NCI-H2227 (cell line): ENCODE results near the gene MRGPRG.

Source experiments
- DNase-seq: peaks from one replicate; lab custom pipeline; 2025; ENCODE audit not compliant: unreplicated experiment; lab: John Stamatoyannopoulos, UW

MRGPRG gene

DNA sequence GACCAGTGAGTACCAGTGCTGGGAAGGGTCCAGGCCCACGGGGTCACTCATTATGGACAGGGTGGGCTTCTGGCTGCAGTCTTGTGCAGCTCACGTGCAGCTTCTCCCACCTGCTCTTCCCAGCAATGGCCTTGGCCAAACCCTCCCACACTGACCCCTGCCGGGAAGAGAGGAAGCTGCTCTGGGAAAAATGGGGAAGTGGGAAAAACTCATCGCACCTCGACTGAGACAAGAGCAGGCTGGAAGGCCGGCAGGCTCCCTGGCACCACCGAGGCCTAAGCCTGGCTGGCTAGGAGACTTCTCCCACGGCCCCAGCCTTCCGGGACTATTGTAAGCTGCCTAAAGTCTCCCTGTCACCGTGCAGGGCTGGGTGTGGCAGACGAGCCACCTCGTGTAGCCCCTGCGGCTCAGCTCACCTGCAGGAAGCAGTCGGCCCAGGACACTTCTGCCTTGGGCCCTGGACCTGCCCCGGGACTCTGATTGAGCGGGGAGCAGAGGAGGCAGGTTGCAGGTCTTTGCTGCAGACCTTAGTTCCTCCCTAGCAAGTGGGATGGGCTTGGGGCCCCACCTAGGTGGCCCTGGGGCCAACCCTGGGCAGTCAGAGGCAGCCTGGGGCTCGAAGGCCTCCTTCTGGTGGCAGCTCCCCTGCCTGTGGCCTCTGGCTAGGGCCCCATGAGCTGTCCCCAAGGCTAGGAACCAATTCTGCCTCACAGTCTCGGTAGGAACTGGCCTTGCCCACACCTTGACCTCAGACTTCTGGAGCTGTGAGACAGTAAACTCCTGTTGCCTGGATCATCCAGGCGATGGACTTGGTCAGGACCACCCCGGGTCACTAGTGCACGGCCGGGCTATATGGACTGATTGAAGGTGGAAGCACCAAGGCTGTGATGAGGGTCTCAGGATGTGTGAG lies 23.1 kb downstream of the MRGPRG start:
- DNase-seq = peak; percentile 38

GRCh38 chr11:3194016-3194816 lies 24.4 kb downstream of the MRGPRG start:
- no peak for DNase-seq

DNA sequence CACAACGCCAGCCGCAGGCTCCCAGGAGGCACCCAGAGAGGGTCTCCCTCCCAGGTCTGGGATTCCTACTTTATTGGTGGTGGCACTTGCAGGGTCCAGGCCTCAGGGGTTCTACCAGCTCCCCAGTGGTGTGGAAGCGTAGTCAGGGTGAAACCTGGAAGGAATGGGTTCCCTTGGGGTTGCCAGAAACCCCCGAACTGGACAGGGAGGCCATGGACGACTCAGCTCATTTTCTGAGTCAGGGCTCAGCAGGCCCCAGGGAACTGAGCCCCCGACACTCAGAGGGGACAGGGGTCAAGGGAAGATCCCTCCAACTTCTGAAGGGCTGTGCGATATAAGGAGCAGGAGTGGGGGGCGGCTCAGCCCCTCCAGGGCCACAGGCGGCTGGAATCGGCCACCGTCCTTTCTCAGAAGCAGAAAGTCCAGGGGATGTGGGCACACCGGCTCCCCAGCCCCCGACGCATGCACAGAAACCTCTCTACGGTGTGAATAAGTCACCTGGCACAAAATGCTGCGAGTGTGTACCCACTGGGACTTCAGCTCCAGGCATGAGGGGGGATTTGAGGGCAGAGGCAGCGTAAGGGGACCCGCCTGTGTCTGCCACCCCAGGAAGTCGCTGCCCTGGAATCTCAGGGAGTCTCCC lies 25.1 kb downstream of the MRGPRG start:
- no peak for DNase-seq

GRCh38 chr11:3192511-3193372 lies 25.9 kb downstream of the MRGPRG start:
- no peak for DNase-seq

GRCh38 chr11:3191586-3192324 lies 26.9 kb downstream of the MRGPRG start:
- DNase-seq = no peak

- no peak for DNase-seq
Observed at GRCh38 chr11:3190600-3190999, 28.0 kb downstream of the MRGPRG start.

DNA sequence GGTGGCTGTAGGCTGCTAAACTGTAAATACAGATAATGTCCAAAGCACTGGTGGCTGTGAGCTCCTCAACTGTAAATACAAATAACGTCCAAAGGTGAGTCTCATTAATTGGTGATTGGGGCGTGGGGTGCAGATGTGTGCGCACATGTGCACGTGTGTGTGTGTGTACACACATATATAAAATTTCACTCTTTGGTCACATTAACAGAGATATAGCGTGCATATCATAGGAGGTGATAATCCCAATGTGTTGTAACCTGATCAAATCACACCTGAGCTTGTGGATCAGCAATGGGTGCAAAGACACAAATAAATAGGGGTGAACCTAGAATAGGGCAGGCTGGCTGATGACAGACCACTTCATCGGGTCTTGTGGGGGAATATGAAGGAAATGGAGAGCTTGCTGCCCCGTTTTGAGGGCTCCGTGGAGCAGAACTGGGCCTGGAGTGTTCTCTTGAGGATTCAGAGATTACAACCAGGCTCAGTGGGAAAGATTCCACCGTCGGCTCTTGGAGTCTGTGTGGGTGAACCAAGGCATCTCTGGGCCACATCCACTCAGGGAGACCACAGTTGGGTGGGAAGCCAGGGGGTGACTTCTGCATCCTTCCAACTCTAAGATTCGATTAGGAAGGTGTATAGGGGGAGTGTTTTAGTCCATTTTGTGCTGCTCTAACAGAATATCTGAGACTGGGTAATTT lies 28.6 kb downstream of the MRGPRG start:
- no peak for DNase-seq

GRCh38 chr11:3189196-3189843 lies 29.3 kb downstream of the MRGPRG start:
- no peak for DNase-seq

GRCh38 chr11:3188496-3189195 lies 30.0 kb downstream of the MRGPRG start:
- DNase-seq = no peak

GRCh38 chr11:3186166-3186953 lies 32.3 kb downstream of the MRGPRG start:
- no peak for DNase-seq

GRCh38 chr11:3184732-3185347 lies 33.8 kb downstream of the MRGPRG start:
- no peak for DNase-seq

DNA sequence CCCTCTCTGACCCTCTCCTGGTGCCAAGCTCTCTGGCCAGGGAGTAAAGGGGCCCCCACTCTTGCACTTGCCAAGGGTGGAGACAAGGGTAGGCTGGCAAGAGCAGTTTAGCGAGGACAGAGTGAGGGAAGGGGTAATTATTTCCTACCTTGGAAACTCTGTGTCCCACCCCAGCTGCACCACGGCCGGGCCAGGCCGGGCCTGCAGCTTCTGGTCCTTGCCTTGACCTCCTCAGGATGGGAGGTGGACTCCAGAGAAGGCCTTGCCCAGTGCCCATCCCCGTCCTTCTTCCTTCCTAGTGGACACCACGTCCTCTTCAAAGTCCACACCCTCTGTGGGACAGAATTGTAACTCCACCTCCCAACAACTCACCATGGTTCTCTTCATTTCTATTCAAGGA lies 35.1 kb downstream of the MRGPRG start:
- no peak for DNase-seq

GRCh38 chr11:3182462-3182852 lies 36.2 kb downstream of the MRGPRG start:
- DNase-seq = no peak

DNA sequence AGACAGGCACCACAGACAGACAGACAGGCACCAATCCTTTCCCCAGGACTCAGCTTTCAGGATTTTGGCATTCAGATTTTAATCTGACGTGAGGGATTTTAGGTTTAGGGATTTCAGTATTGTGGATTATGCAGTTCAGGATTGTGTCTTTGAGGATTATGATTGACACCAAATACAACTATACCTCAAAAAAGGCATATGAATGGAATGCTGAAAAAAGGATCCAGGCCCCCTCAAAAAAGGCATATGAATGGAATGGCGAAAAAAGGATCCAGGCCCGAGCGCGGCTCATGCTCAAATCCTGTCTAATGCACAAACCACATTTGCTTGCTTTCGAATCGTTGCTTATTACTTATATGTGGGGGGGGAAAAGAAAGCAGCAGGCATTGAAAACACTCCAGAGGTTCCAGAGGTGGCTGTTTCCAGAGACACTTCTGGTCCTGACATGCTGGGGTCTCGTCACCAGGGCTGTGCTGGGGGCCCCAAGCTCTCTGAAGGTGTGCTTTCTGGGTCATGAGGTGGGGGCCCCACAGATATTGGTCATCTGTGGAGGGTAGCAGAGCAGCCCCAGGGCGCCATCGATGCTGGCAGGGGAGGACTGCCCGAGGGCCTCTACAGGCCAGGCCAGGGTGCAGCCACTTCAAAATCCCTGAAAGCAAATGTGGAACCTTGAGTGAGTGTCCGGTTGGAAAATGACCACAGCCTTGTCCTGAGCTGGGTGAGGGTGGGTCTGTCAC lies 36.7 kb downstream of the MRGPRG start:
- no peak for DNase-seq

DNA sequence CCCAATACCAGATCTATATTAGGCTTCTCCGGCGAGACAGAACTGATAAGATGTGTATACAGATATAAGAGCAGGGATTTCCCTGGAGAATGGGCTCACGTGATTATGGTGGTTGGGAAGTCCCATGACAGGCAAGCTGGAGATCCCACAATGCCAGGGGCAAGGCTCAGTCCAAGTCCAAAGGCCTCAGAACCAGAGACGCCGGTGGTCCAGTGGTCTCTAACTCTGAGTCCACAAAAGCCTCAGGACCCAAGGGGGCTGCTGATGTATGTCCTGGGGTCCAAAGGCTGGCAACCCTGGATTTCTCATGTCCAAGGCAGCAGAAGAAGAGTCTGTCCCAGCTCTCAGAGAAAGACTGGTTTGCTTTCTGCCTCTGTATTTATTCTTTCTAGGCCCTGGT lies 37.7 kb downstream of the MRGPRG start:
- DNase-seq = no peak

DNA sequence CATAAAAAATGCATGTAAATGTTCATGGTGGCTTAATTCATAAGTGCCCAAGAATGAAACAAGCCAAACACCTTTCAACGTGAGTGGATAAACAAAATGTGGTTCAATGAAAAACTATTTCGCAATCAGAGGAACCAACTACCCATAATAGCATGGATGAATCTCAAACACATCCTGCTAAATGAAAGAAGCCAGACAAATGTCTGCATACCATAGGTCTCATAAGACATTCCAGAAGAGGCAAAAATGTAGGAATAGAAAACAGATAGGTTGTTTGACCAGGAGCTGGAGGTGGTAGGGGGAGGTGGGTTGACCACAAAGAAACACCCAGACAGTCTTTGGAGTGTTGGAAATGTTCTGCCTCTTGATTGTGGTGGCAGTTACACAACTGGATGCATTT lies 40.3 kb downstream of the MRGPRG start:
- DNase-seq = no peak
